Measurements from ENCODE around the gene SH3RF3.

GRCh38 chr2:109324861-109325260 lies 195.9 kb downstream of the SH3RF3 start:
- TF ChIP-seq CTCF (optimal IDR thresholded peaks at IDR 0.05 in 1 of 3, IDR thresholded peaks at IDR 0.05 in 1 of 3, conservative IDR thresholded peaks at IDR 0.05 in 1 of 3; ENCODE audit: extremely low read depth in 1 of 3, insufficient read depth in 2 of 3, low read length in 3 of 3) (no peak), EZH2 (IDR thresholded peaks at IDR 0.05; ENCODE audit: low read length) (no peak)

Measured in keratinocyte (primary cell).